Measurements from ENCODE around the gene FBXO38. TPM values are rescaled to one million over a fixed set of nuclear protein-coding genes. Genes with fewer than 3 reads are reported as not detected.

The FBXO38 gene
- total RNA-seq, 1 experiment from 2014 or later = 130 TPM

GRCh38 chr5:148486456-148486855 lies 102.7 kb downstream of the FBXO38 start:
- no peak overlapping the region for H3K9ac ChIP-seq (ENCODE audit: low read length)
- H3K9me2 ChIP-seq (replicated peaks; ENCODE audit: insufficient read depth, low read length) = no peaks in the 10 kb centered on the region
- H3K4me3 ChIP-seq (ENCODE audit: low read length) = no peak overlapping the region
- no peak overlapping the region for H2AFZ ChIP-seq (ENCODE audit: low read length)
- H3K36me3 ChIP-seq (ENCODE audit: insufficient read depth, low read length) = no peaks in the 10 kb centered on the region
- no peaks in the 10 kb centered on the region for H4K20me1 ChIP-seq (ENCODE audit: insufficient read depth, low read depth, low read length)
- no peak overlapping the region for H3K4me2 ChIP-seq (ENCODE audit: low read depth, low read length, poor library complexity, severe bottlenecking)
- H3K27me3 ChIP-seq (ENCODE audit: low read length) = no peaks in the 10 kb centered on the region
- no peaks in the 10 kb centered on the region for H3K9me3 ChIP-seq (ENCODE audit: low read length)
- H3K79me2 ChIP-seq (ENCODE audit: low read length) = no peaks in the 10 kb centered on the region
- DNase-seq = no peak
- peaks cover 4% of the 10 kb centered on the region for H3K4me1 ChIP-seq (ENCODE audit: low read length)
- H3K27ac ChIP-seq (ENCODE audit: low read length) = no peak overlapping the region

- Histone ChIP-seq H3K4me1 (ENCODE audit: low read length) (no peaks in the 10 kb centered on the region), H3K9me3 (ENCODE audit: low read length) (no peaks in the 10 kb centered on the region), H3K4me3 (ENCODE audit: low read length) (no peak overlapping the region), H3K9ac (ENCODE audit: low read length) (no peak overlapping the region), H3K36me3 (ENCODE audit: insufficient read depth, low read length) (no peaks in the 10 kb centered on the region), H3K4me2 (ENCODE audit: low read depth, low read length, poor library complexity, severe bottlenecking) (no peak overlapping the region), H3K79me2 (ENCODE audit: low read length) (no peaks in the 10 kb centered on the region), H3K27ac (ENCODE audit: low read length) (no peak overlapping the region), H2AFZ (ENCODE audit: low read length) (no peak overlapping the region), H3K9me2 (replicated peaks; ENCODE audit: insufficient read depth, low read length) (no peaks in the 10 kb centered on the region), H4K20me1 (ENCODE audit: insufficient read depth, low read depth, low read length) (no peaks in the 10 kb centered on the region), H3K27me3 (ENCODE audit: low read length) (no peaks in the 10 kb centered on the region)
- DNase-seq = no peak
Measured at GRCh38 chr5:148488757-148489156, 105.0 kb downstream of the FBXO38 start.

DNA sequence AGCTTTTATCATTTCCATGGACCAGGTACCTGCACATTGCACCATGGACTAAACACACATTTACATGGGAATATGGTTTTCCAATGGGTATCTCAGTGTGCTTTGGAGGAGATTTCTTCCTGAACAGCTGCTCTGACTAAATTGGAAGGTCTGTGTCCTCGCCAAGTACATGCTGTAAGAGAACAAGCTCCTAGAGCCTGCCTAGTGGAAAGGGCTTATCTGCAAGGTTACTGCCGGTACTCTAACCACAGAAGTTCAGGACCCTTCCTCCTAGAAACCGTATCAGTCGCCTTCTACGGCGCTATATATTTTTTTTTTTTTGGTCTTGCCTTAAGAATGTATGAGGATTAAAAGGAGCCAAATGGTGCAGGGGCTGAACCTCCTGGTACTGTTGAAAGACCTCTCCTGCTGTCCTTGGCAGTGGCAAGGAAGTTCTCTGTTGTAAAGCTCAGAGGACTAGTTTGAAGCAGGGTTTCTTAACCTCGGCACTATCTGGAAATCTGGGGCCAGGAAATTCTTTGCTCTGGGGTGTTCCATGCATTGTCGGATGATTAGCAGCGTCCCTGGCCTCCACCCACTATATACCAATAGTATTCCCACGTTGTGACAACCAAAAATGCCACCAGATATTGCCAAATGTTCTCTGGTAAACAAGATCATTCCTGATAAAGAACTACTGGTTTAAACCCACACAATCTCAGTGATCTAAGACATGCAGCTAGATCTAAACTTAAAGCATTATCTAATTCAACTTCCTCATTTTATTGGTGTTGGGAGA lies 107.4 kb downstream of the FBXO38 start:
- Histone ChIP-seq H4K20me1 (ENCODE audit: insufficient read depth, low read depth, low read length) (no peaks in the 10 kb centered on the region), H2AFZ (ENCODE audit: low read length) (no peak overlapping the region), H3K27me3 (ENCODE audit: low read length) (no peaks in the 10 kb centered on the region), H3K9me3 (ENCODE audit: low read length) (no peaks in the 10 kb centered on the region), H3K9ac (ENCODE audit: low read length) (no peak overlapping the region), H3K27ac (ENCODE audit: low read length) (no peak overlapping the region), H3K4me1 (ENCODE audit: low read length) (no peaks in the 10 kb centered on the region), H3K36me3 (ENCODE audit: insufficient read depth, low read length) (no peaks in the 10 kb centered on the region), H3K9me2 (replicated peaks; ENCODE audit: insufficient read depth, low read length) (no peaks in the 10 kb centered on the region), H3K4me2 (ENCODE audit: low read depth, low read length, poor library complexity, severe bottlenecking) (no peak overlapping the region), H3K4me3 (ENCODE audit: low read length) (no peak overlapping the region), H3K79me2 (ENCODE audit: low read length) (no peaks in the 10 kb centered on the region)
- DNase-seq = no peak

- H3K4me2 ChIP-seq (ENCODE audit: low read depth, low read length, poor library complexity, severe bottlenecking) = no peak overlapping the region
- no peaks in the 10 kb centered on the region for H4K20me1 ChIP-seq (ENCODE audit: insufficient read depth, low read depth, low read length)
- H3K9me3 ChIP-seq (ENCODE audit: low read length) = no peaks in the 10 kb centered on the region
- H3K27ac ChIP-seq (ENCODE audit: low read length) = no peak overlapping the region
- H3K36me3 ChIP-seq (ENCODE audit: insufficient read depth, low read length) = no peaks in the 10 kb centered on the region
- no peaks in the 10 kb centered on the region for H3K27me3 ChIP-seq (ENCODE audit: low read length)
- H3K4me1 ChIP-seq (ENCODE audit: low read length) = no peaks in the 10 kb centered on the region
- DNase-seq = no peak
- H3K9me2 ChIP-seq (replicated peaks; ENCODE audit: insufficient read depth, low read length) = no peaks in the 10 kb centered on the region
- no peak overlapping the region for H3K4me3 ChIP-seq (ENCODE audit: low read length)
- H3K9ac ChIP-seq (ENCODE audit: low read length) = no peak overlapping the region
- no peaks in the 10 kb centered on the region for H3K79me2 ChIP-seq (ENCODE audit: low read length)
- no peak overlapping the region for H2AFZ ChIP-seq (ENCODE audit: low read length)
Measured at GRCh38 chr5:148491793-148492184, 108.0 kb downstream of the FBXO38 start.

DNA sequence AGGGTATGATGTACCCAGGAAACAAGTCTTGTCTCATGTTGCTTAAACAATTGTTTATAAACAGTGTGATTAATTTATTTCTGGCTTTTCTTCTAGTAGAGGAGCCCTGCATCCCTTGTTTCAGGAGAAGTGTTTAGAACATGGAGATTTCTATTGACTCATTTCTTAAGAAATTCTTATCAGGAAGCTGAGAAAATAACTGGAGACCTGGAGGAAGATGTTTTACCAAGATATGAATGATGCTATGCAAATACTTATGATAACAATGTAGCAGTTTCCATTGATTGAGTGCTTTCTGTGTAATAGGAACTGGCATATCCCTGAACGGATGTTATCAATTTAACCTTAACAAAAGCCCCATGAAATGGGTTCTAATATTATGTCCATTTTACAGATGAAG lies 108.6 kb downstream of the FBXO38 start:
- H3K27me3 ChIP-seq (ENCODE audit: low read length) = no peaks in the 10 kb centered on the region
- no peak overlapping the region for H2AFZ ChIP-seq (ENCODE audit: low read length)
- no peaks in the 10 kb centered on the region for H4K20me1 ChIP-seq (ENCODE audit: insufficient read depth, low read depth, low read length)
- no peaks in the 10 kb centered on the region for H3K9me3 ChIP-seq (ENCODE audit: low read length)
- H3K4me1 ChIP-seq (ENCODE audit: low read length) = no peaks in the 10 kb centered on the region
- no peak overlapping the region for H3K4me2 ChIP-seq (ENCODE audit: low read depth, low read length, poor library complexity, severe bottlenecking)
- DNase-seq = no peak
- no peak overlapping the region for H3K27ac ChIP-seq (ENCODE audit: low read length)
- no peaks in the 10 kb centered on the region for H3K9me2 ChIP-seq (replicated peaks; ENCODE audit: insufficient read depth, low read length)
- H3K36me3 ChIP-seq (ENCODE audit: insufficient read depth, low read length) = no peaks in the 10 kb centered on the region
- H3K9ac ChIP-seq (ENCODE audit: low read length) = no peak overlapping the region
- no peak overlapping the region for H3K4me3 ChIP-seq (ENCODE audit: low read length)
- no peaks in the 10 kb centered on the region for H3K79me2 ChIP-seq (ENCODE audit: low read length)

Small RNA genes lying within 50 kb of the gene (small RNA-seq; reads per million reads assigned to genes)
- not detected for gene RF00017

Other genes with a start within 250 kb of the FBXO38 start
- not detected in 2 replicates for gene SPINK14, start 215.4 kb upstream of the FBXO38 start, total RNA-seq (2014; rRNA removed; shearing (Covaris generic); ENCODE audit: low replicate concordance)
- not detected in 2 replicates for gene SPINK6, start 180.9 kb upstream of the FBXO38 start, total RNA-seq (2014; rRNA removed; shearing (Covaris generic); ENCODE audit: low replicate concordance)
- not detected in 2 replicates for gene MARCOL, start 145.4 kb upstream of the FBXO38 start, total RNA-seq (2014; rRNA removed; shearing (Covaris generic); ENCODE audit: low replicate concordance)
- gene SPINK13, start 115.2 kb upstream of the FBXO38 start, total RNA-seq (2014; rRNA removed; shearing (Covaris generic); ENCODE audit: low replicate concordance) = not detected in 2 replicates
- not detected in 2 replicates for gene SPINK7, start 71.5 kb upstream of the FBXO38 start, total RNA-seq (2014; rRNA removed; shearing (Covaris generic); ENCODE audit: low replicate concordance)
- gene SPINK9, start 48.4 kb upstream of the FBXO38 start, total RNA-seq (2014; rRNA removed; shearing (Covaris generic); ENCODE audit: low replicate concordance) = not detected in 2 replicates

All from Karpas-422 (cell line).